GM12878 (cell line): ENCODE data around the gene OR2AT4. TPM values are rescaled to one million over a fixed set of nuclear protein-coding genes. Genes with fewer than 3 reads are reported as not detected.

Experiments
- ATAC-seq: fragments of 200-7000 bp; cut with Tn5 transposase; 3 replicates; pipeline ENCODE4 v1.9.1; 2020; ENCODE audit warnings: mild to moderate bottlenecking, moderate library complexity
- BruUV-seq: library from RNA; stranded (reverse); fragments of 400-500 nt; replicated peaks from 2 replicates; lab custom pipeline; 2021; lab: Mats Ljungman, UMichigan
- CTCF ChIA-PET: fragments of 300-600 bp; sonication (Branson Sonifier 250); formaldehyde crosslinking; extraction: SDS; loops from one replicate; lab custom pipeline; 2021; ENCODE audit warnings: inconsistent platforms; lab: Yijun Ruan, JAX
- POLR2A ChIA-PET: fragments of 350-600 bp; formaldehyde crosslinking; extraction: SDS; loops from one replicate; lab custom pipeline; 2021; ENCODE audit warnings: inconsistent platforms; lab: Charles Lee
- RAD21 ChIA-PET: fragments of 300-600 bp; sonication (Branson Sonifier 250); formaldehyde crosslinking; loops from one replicate; lab custom pipeline; 2023; ENCODE audit warnings: antibody characterized with exemption; ENCODE audit not compliant: unreplicated experiment; lab: Charles Lee
- SMC1A ChIA-PET: fragments of 300-600 bp; sonication (Branson Sonifier 250); formaldehyde crosslinking; loops from one replicate; lab custom pipeline; 2023; ENCODE audit not compliant: unreplicated experiment, uncharacterized antibody; lab: Charles Lee
- DNase-seq: peaks from one replicate; pipeline ENCODE4 v3.0.0-alpha.2; 2011; ENCODE audit warnings: low read depth, low spot score
- FAIRE-seq: peaks from 3 replicates; lab custom pipeline; 2011; peaks lifted over from hg19 to GRCh38; lab: Jason Lieb, UNC
- H2AFZ ChIP-seq: 2 replicates; pipeline ENCODE4 v1.6.0; 2011; ENCODE audit warnings: low read depth, low read length, control low read depth; ENCODE audit not compliant: control insufficient read depth
- H3K27ac ChIP-seq: 2 replicates; pipeline ENCODE4 v1.5.1; 2011; ENCODE audit warnings: control low read depth; ENCODE audit not compliant: control insufficient read depth, insufficient read depth
- H3K27me3 ChIP-seq, 2 experiments: replicated peaks in 1 of 2; 2 replicates each; pipeline versions ENCODE4 v1.6.0 to v1.6.1; 2011; ENCODE audit warnings: low read length in 1 of 2; ENCODE audit not compliant: control insufficient read depth in 2 of 2, insufficient read depth in 2 of 2
- H3K36me3 ChIP-seq, 2 experiments: 2 replicates each; pipeline ENCODE4 v1.5.1; 2011; ENCODE audit warnings: low read length in 1 of 2; ENCODE audit not compliant: control insufficient read depth in 2 of 2, insufficient read depth in 2 of 2
- H3K4me1 ChIP-seq: 2 replicates; pipeline ENCODE4 v1.6.1; 2011; ENCODE audit warnings: mild to moderate bottlenecking, low read length, moderate library complexity, mixed read lengths; ENCODE audit not compliant: control insufficient read depth, insufficient read depth
- H3K4me2 ChIP-seq: 2 replicates; pipeline ENCODE4 v1.6.0; 2011; ENCODE audit warnings: control low read depth; ENCODE audit not compliant: control insufficient read depth, insufficient read depth
- H3K4me3 ChIP-seq: fragments of 200-600 bp; sonication (generic); 2 replicates; pipeline ENCODE4 v1.5.1; 2016
- H3K79me2 ChIP-seq: 2 replicates; pipeline ENCODE4 v1.6.0; 2011; ENCODE audit warnings: low read length; ENCODE audit not compliant: control insufficient read depth, insufficient read depth
- H3K9ac ChIP-seq: 2 replicates; pipeline ENCODE4 v1.8.0; 2011; ENCODE audit warnings: low read length, control low read depth, mixed read lengths; ENCODE audit not compliant: control insufficient read depth, insufficient read depth
- H3K9me3 ChIP-seq: replicated peaks from 3 replicates; pipeline ENCODE4 v1.5.1; 2011; ENCODE audit warnings: mild to moderate bottlenecking, low read length; ENCODE audit not compliant: control insufficient read depth, insufficient read depth
- H4K20me1 ChIP-seq: 2 replicates; pipeline ENCODE4 v1.6.0; 2011; ENCODE audit not compliant: control insufficient read depth, insufficient read depth
- BACH1 ChIP-seq: fragments of 450-650 bp; IDR thresholded peaks from 2 replicates; pipeline ENCODE4 v1.6.1; 2017; ENCODE audit warnings: mild to moderate bottlenecking, borderline replicate concordance
- CREM ChIP-seq: IDR thresholded peaks from 2 replicates; pipeline ENCODE4 v1.6.1; 2014; ENCODE audit warnings: antibody characterized with exemption, low read depth
- DPF2 ChIP-seq: fragments of 450-650 bp; IDR thresholded peaks from 2 replicates; pipeline ENCODE4 v1.6.1; 2017; ENCODE audit warnings: mild to moderate bottlenecking
- EED ChIP-seq: sonication (generic); IDR thresholded peaks from 2 replicates; pipeline ENCODE4 v1.6.1; 2016; ENCODE audit warnings: antibody characterized with exemption, low read depth
- FOXM1 ChIP-seq: IDR thresholded peaks from 2 replicates; pipeline ENCODE4 v1.6.1; 2012; ENCODE audit warnings: low read depth, mild to moderate bottlenecking, inconsistent platforms, low read length, moderate library complexity
- HDGF ChIP-seq: fragments of 450-650 bp; IDR thresholded peaks from 2 replicates; pipeline ENCODE4 v1.6.1; 2016; ENCODE audit warnings: antibody characterized with exemption
- NBN ChIP-seq: fragments of 450-650 bp; IDR thresholded peaks from 2 replicates; pipeline ENCODE4 v1.6.1; 2016
- PAX5 ChIP-seq: IDR thresholded peaks from 2 replicates; pipeline ENCODE4 v1.6.1; 2011; ENCODE audit warnings: low read depth, low read length, borderline replicate concordance
- POU2F2 ChIP-seq: IDR thresholded peaks from 3 replicates; pipeline ENCODE4 v1.6.1; 2011; ENCODE audit warnings: low read depth, mild to moderate bottlenecking, low read length, borderline replicate concordance
- RBBP5 ChIP-seq: fragments of 200-600 bp; sonication (generic); conservative IDR thresholded peaks from 2 replicates; pipeline ENCODE4 v1.6.1; 2016
- RCOR1 ChIP-seq: conservative IDR thresholded peaks from 2 replicates; pipeline ENCODE4 v1.6.1; 2012; ENCODE audit warnings: low read depth, low read length, improper control_type of control experiment
- SUPT20H ChIP-seq: IDR thresholded peaks from 2 replicates; pipeline ENCODE4 v1.6.1; 2011; ENCODE audit warnings: low read depth, mild to moderate bottlenecking, low read length, moderate library complexity, borderline replicate concordance; ENCODE audit not compliant: control insufficient read depth
- TARDBP ChIP-seq: IDR thresholded peaks from 2 replicates; pipeline ENCODE4 v1.6.1; 2016; ENCODE audit warnings: borderline replicate concordance
- ZBED1 ChIP-seq: IDR thresholded peaks from 2 replicates; pipeline ENCODE4 v1.6.1; 2016; ENCODE audit warnings: borderline replicate concordance
- WGBS: methylation state at CpG from one replicate; pipeline ENCODE4 v1.1.6; 2016; ENCODE audit warnings: low lambda C conversion rate; ENCODE audit not compliant: insufficient replicate concordance, insufficient coverage; ENCODE audit errors: missing lambda C conversion rate; 5-methylcytosine and 5-hydroxymethylcytosine counted together
- in situ Hi-C: fragments of 300-500 bp; cut with MboI; formaldehyde crosslinking; loops from 9 replicates; pipeline ENCODE4 v1.14.3; 2018; ENCODE audit warnings: mixed read lengths
- intact Hi-C: fragments of 100-400 bp; cut with micrococcal nuclease; formaldehyde crosslinking; loops from one replicate; pipeline ENCODE4 v1.14.2; 2022; ENCODE audit not compliant: unreplicated experiment
- polyA plus RNA-seq, 11 experiments: library from polyadenylated mRNA; depleted of rRNA in 4 of 11; unstranded in 6 of 11; stranded (reverse) in 5 of 11; fragments of >200 nt; fragmentation: Nextera tagmentation in 4 of 11; fragmentation: Illumina TruSeq in 1 of 11; extraction: Ambion mirVana in 4 of 11; extraction: Trizol in 1 of 11; gene quantifications; 1 replicate in 1 of 11; 2 replicates in 10 of 11; pipeline versions ENCODE4 v1.2.1 to v1.2.3, GENCODE V29; 2011 to 2016; ENCODE audit warnings: inconsistent platforms in 2 of 11, missing spikeins in 2 of 11, low read depth in 1 of 11
- total RNA-seq, 4 experiments: library from RNA; depleted of rRNA in 3 of 4; stranded (reverse); fragments of >200 nt in 3 of 4; fragmentation: Illumina TruSeq in 1 of 4; extraction: Trizol in 1 of 4; gene quantifications; 2 replicates each; pipeline versions ENCODE4 v1.2.1 to v1.2.3, GENCODE V29; 2013 to 2021
- TF ChIP-seq, protein P1 (sequence below): fragments of 450-650 bp; IDR thresholded peaks from 2 replicates; pipeline ENCODE4 v1.6.1; 2014; ENCODE audit warnings: mild to moderate bottlenecking

Gene OR2AT4
- total and polyA plus RNA-seq, 10 of the 15 experiments (the other 5 are each of a cell fraction or from before 2014, with no cell fraction given), result 0.01 TPM; not detected in 9

DNA sequence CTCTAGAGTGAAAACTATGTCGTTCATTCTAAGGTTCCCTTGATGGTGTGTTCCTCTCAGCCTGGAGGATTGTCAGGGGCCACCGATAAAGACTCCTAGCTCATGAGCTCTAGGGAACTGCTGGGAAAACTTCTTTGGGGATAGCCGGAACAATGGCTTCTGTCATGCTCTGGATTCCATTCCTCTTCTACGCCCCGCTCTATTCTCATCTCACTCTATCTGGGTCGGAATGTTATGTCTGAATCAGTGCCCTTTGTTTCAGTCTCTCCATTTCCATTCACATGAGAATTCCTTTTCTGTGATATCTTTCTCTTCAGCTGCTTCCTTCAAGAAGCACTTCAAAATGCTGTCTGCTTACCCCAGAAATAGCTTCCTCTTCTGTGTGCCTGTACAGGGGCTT is 37.3 kb upstream of the OR2AT4 start:
- intact Hi-C loops, result no loop called here
- no peaks in the 10 kb centered on the region for H3K9me3 ChIP-seq
- CTCF ChIA-PET, result interaction anchor here (0.7 to 2.9 kb wide), 3 partner anchors 12 to 112 kb away, joined by 3 to 11 read pairs (median 5); no protein-coding TSS in a partner anchor
- no peak overlapping the region for H2AFZ ChIP-seq
- no peak overlapping the region for H3K27ac ChIP-seq
- SMC1A ChIA-PET, result interaction anchor here (1.2 kb wide), 1 partner anchor 111 kb away, joined by 4 read pairs; no protein-coding TSS in a partner anchor
- FAIRE-seq, result no peak
- in situ Hi-C loops, result no loop called here
- RAD21 ChIA-PET, result no interaction called here
- H3K79me2 ChIP-seq, result no peaks in the 10 kb centered on the region
- no TSS peak for BruUV-seq
- POLR2A ChIA-PET, result no interaction called here
- no peak for TF ChIP-seq EED
- no peak for TF ChIP-seq POU2F2
- no peak for TF ChIP-seq FOXM1
- TF ChIP-seq SUPT20H, result no peak
- no peak for TF ChIP-seq RBBP5
- TF ChIP-seq CREM, result no peak
- TF ChIP-seq ZBED1, result no peak
- no peak for TF ChIP-seq BACH1
- no peak for TF ChIP-seq DPF2
- TF ChIP-seq RCOR1, result no peak
- TF ChIP-seq, protein P1, sequence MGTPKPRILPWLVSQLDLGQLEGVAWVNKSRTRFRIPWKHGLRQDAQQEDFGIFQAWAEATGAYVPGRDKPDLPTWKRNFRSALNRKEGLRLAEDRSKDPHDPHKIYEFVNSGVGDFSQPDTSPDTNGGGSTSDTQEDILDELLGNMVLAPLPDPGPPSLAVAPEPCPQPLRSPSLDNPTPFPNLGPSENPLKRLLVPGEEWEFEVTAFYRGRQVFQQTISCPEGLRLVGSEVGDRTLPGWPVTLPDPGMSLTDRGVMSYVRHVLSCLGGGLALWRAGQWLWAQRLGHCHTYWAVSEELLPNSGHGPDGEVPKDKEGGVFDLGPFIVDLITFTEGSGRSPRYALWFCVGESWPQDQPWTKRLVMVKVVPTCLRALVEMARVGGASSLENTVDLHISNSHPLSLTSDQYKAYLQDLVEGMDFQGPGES, result no peak
- no peak for TF ChIP-seq PAX5
- no peak for TF ChIP-seq HDGF
- TF ChIP-seq NBN, result no peak
- no peak for TF ChIP-seq TARDBP
- H3K9ac ChIP-seq, result no peak overlapping the region
- no peaks in the 10 kb centered on the region; a peak in 1 of 4 replicates for H3K27me3 ChIP-seq
- H4K20me1 ChIP-seq, result no peaks in the 10 kb centered on the region
- H3K4me1 ChIP-seq, result no peaks in the 10 kb centered on the region
- no peak for ATAC-seq
- DNase-seq, result no peak
- H3K36me3 ChIP-seq, result no peaks in the 10 kb centered on the region
- H3K4me2 ChIP-seq, result no peak overlapping the region
- 55% methylated on average over 6 of the region's 6 CpGs for WGBS
- H3K4me3 ChIP-seq, result no peak overlapping the region
